MM.1S (cell line): Measurements from ENCODE around the gene HOXC10.

Experiments used
- DNase-seq: peaks from one replicate; pipeline ENCODE4 v3.0.0-alpha.2; 2015
- H2AFZ ChIP-seq: fragments of 300-600 bp; sonication (generic); 2 replicates; pipeline ENCODE4 v1.6.0; 2016; ENCODE audit warnings: antibody characterized with exemption, low read length
- H3F3A ChIP-seq: fragments of 300-600 bp; sonication (generic); 2 replicates; pipeline ENCODE4 v1.6.1; 2016; ENCODE audit warnings: mild to moderate bottlenecking, antibody characterized with exemption, low read length, moderate library complexity, mixed read lengths; ENCODE audit not compliant: insufficient read depth
- H3K27ac ChIP-seq: fragments of 300-600 bp; sonication (generic); 2 replicates; pipeline ENCODE4 v1.5.1; 2016; ENCODE audit warnings: mild to moderate bottlenecking, low read length
- H3K27me3 ChIP-seq: fragments of 300-600 bp; sonication (generic); replicated peaks from 2 replicates; pipeline ENCODE4 v1.6.0; 2016; ENCODE audit warnings: low read length; ENCODE audit not compliant: insufficient read depth
- H3K36me3 ChIP-seq: fragments of 300-600 bp; sonication (generic); replicated peaks from 2 replicates; pipeline ENCODE4 v1.6.1; 2016; ENCODE audit warnings: mild to moderate bottlenecking, low read length, mixed read lengths; ENCODE audit not compliant: insufficient read depth
- H3K4me1 ChIP-seq: fragments of 300-600 bp; sonication (generic); 2 replicates; pipeline ENCODE4 v1.6.1; 2016; ENCODE audit warnings: low read length, mixed read lengths
- H3K4me2 ChIP-seq: fragments of 300-600 bp; sonication (generic); 2 replicates; pipeline ENCODE4 v1.6.0; 2016; ENCODE audit warnings: low read depth, low read length
- H3K4me3 ChIP-seq: fragments of 300-600 bp; sonication (generic); 2 replicates; pipeline ENCODE4 v1.5.1; 2016; ENCODE audit warnings: low read length, mixed read lengths
- H3K79me2 ChIP-seq: fragments of 300-600 bp; sonication (generic); 2 replicates; pipeline ENCODE4 v1.6.1; 2016; ENCODE audit warnings: mixed run types, low read length, mixed read lengths
- H3K9ac ChIP-seq: fragments of 300-600 bp; sonication (generic); 2 replicates; pipeline ENCODE4 v1.6.1; 2016; ENCODE audit warnings: low read length, mixed read lengths
- H3K9me2 ChIP-seq: fragments of 300-600 bp; sonication (generic); replicated peaks from 2 replicates; pipeline ENCODE4 v1.6.1; 2016; ENCODE audit warnings: mild to moderate bottlenecking, low read length, mixed read lengths; ENCODE audit not compliant: insufficient read depth
- H3K9me3 ChIP-seq: fragments of 300-600 bp; sonication (generic); replicated peaks from 2 replicates; pipeline ENCODE4 v1.6.1; 2016; ENCODE audit warnings: mild to moderate bottlenecking, low read length, mixed read lengths; ENCODE audit not compliant: insufficient read depth
- H4K20me1 ChIP-seq: fragments of 300-600 bp; sonication (generic); 2 replicates; pipeline ENCODE4 v1.6.1; 2016; ENCODE audit warnings: mild to moderate bottlenecking, low read length, moderate library complexity, mixed read lengths; ENCODE audit not compliant: insufficient read depth
- EZH2 ChIP-seq: fragments of 300-600 bp; sonication (generic); optimal IDR thresholded peaks from 2 replicates; pipeline ENCODE3; 2017; ENCODE audit warnings: low read depth, mild to moderate bottlenecking, antibody characterized with exemption, low read length, mixed read lengths
- EZH2phosphoT487 ChIP-seq: fragments of 300-600 bp; sonication (generic); IDR thresholded peaks from 2 replicates; pipeline ENCODE4 v1.6.1; 2018; ENCODE audit warnings: antibody characterized with exemption, low read length
- TF ChIP-seq, protein P1 (sequence below): fragments of 300-600 bp; sonication (generic); IDR thresholded peaks from 2 replicates; pipeline ENCODE4 v1.5.1; 2016; ENCODE audit warnings: antibody characterized with exemption, low read length, mixed read lengths

Gene HOXC10

DNA sequence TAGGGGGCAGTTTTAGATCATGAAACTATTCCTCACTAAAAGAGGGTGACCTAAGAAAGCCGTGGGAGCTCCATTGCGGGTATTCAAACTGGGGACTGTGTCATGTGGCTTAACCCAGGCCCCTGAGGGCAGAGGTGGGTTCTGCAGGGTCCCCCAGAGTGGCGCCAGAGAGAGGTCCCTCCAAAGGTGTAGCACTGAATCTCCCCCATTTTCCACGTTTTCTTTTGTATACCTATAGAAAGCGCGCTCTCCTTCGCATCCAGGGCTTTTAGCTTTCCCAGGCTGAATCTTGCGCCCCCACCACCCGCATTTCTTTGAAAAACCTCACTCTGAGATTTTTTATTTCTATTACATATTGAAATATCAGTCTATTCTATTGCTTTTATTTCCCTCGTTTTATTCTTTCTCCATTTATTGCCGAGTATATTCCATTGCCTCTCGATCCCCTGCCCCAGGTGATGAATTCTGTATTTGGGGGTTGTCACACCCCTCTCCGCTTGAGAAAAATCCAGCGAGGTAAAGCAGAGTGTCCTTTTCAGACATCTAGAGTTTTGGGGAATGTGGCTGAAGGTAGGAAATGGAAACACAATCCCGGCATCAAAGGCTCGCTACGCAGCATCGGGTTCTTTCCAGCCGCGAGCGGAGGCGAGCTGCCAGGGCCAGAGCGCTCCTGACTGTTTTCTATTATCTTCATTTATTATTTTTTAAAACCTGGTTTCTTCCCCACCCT, 47.2 kb upstream of the HOXC10 start:
- no peak for DNase-seq
- no peak overlapping the region for H3K9ac ChIP-seq
- H3K4me3 ChIP-seq, result no peak overlapping the region

DNA sequence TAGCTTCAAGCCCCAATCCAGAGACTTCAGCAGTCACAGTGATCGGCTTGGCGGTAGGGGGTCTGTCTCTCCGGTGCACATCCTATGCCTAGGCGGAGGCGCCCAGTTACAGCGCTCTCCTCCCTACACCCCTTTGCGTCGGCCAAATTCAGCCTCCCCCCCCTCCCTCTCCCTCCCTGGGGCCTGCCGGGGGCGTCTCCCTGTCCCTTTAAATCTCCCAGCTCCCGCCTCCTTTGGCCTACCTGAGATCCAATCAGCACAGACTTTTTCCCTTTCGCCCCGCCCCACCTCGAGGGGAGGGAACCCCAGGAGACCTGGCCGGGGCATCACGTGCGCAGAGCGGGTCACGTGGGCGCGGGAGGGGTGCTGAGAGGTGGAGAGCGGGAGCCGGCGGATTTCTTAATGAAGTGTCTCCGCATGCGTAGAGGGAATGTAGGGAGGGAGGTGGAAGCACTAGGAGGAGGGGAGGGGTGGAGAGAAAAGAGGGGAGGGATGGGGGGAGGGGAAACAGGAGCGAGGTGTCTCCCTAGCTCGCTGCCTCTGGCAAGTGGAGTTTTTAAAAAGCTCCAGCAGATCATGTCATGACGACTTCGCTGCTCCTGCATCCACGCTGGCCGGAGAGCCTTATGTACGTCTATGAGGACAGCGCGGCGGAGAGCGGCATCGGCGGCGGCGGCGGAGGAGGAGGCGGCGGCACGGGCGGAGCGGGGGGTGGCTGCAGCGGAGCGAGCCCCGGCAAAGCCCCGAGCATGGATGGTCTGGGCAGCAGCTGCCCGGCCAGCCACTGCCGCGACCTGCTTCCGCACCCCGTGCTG, 46.4 kb upstream of the HOXC10 start, which contains the start of gene HOXC13:
TSS of gene HOXC13 (plus strand) at position 506 of the 815 bp plus-strand sequence. CDS start at position 582, 76 bp downstream.
- DNase-seq, result peak; percentile 38
- H3K36me3 ChIP-seq, result no peaks in the 10 kb centered on the region
- no peaks in the 10 kb centered on the region for H3K9me3 ChIP-seq
- no peak within 1 kb of the TSS for H3K4me3 ChIP-seq
- H3K9ac ChIP-seq, result no peak within 1 kb of the TSS
- no peaks in the 10 kb centered on the region for H3F3A ChIP-seq
- TF ChIP-seq EZH2phosphoT487 (no peak), EZH2 (no peak)
- TF ChIP-seq, protein P1, sequence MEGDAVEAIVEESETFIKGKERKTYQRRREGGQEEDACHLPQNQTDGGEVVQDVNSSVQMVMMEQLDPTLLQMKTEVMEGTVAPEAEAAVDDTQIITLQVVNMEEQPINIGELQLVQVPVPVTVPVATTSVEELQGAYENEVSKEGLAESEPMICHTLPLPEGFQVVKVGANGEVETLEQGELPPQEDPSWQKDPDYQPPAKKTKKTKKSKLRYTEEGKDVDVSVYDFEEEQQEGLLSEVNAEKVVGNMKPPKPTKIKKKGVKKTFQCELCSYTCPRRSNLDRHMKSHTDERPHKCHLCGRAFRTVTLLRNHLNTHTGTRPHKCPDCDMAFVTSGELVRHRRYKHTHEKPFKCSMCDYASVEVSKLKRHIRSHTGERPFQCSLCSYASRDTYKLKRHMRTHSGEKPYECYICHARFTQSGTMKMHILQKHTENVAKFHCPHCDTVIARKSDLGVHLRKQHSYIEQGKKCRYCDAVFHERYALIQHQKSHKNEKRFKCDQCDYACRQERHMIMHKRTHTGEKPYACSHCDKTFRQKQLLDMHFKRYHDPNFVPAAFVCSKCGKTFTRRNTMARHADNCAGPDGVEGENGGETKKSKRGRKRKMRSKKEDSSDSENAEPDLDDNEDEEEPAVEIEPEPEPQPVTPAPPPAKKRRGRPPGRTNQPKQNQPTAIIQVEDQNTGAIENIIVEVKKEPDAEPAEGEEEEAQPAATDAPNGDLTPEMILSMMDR, result no peak
- no peaks in the 10 kb centered on the region for H3K4me1 ChIP-seq
- H3K27me3 ChIP-seq, result peaks cover 94% of the 10 kb centered on the region
- no peaks in the 10 kb centered on the region for H3K9me2 ChIP-seq
- H3K27ac ChIP-seq, result no peak within 1 kb of the TSS
- no peak within 1 kb of the TSS for H3K4me2 ChIP-seq
- H2AFZ ChIP-seq, result no peak within 1 kb of the TSS
- H3K79me2 ChIP-seq, result no peaks in the 10 kb centered on the region
- no peaks in the 10 kb centered on the region for H4K20me1 ChIP-seq

More for the DNA sequence above, 47.2 kb upstream of the HOXC10 start:
- TF ChIP-seq EZH2phosphoT487, result no peak
- TF ChIP-seq EZH2, result no peak
- TF ChIP-seq, protein P1, result no peak
- H3K27me3 ChIP-seq, result peaks cover 94% of the 10 kb centered on the region
- H3K4me2 ChIP-seq, result no peak overlapping the region
- H3K9me2 ChIP-seq, result no peaks in the 10 kb centered on the region
- no peaks in the 10 kb centered on the region for H3K4me1 ChIP-seq
- H3K27ac ChIP-seq, result no peak overlapping the region
- H3K79me2 ChIP-seq, result no peaks in the 10 kb centered on the region
- H3K36me3 ChIP-seq, result no peaks in the 10 kb centered on the region
- H3F3A ChIP-seq, result no peaks in the 10 kb centered on the region
- no peaks in the 10 kb centered on the region for H3K9me3 ChIP-seq
- H2AFZ ChIP-seq, result no peak overlapping the region
- no peaks in the 10 kb centered on the region for H4K20me1 ChIP-seq

DNA sequence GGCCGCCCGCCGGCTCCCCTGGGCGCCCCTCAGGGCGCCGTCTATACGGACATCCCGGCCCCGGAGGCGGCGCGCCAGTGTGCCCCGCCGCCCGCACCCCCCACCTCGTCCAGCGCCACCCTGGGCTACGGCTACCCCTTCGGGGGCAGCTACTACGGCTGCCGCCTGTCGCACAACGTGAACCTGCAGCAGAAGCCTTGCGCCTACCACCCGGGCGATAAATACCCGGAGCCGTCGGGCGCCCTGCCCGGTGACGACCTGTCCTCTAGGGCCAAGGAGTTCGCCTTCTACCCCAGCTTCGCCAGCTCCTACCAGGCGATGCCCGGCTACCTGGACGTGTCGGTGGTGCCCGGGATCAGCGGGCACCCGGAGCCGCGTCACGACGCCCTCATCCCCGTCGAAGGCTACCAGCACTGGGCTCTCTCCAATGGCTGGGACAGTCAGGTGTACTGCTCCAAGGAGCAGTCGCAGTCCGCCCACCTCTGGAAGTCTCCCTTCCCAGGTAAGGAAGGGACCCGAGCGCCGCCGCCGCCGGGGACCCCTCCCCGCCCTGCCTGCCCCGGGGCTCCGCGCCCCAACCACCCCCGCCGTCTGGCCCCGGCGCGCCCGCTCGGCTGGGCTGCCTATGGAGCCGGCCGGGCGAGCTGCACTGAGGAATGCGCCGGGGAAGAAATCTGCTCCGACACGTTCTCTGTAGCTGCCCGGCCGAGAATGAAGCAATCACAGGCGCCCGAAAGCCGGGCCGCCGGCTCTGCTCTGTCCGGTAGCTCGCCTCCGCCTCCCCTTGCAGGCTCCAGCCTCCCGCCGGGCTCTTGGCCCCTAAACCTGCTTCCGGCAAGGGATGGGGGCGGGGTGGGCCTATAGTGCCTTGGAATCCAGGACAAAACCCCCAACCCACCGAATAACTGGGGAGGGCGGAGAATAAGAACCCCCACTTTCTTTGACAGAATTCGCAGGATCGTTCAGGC, 45.5 kb upstream of the HOXC10 start:
- H3K27ac ChIP-seq, result no peak overlapping the region
- DNase-seq, result no peak
- no peak overlapping the region for H2AFZ ChIP-seq

More for the DNA sequence above, 45.5 kb upstream of the HOXC10 start:
- no peaks in the 10 kb centered on the region for H4K20me1 ChIP-seq
- H3K36me3 ChIP-seq, result no peaks in the 10 kb centered on the region
- H3K9me2 ChIP-seq, result no peaks in the 10 kb centered on the region
- no peaks in the 10 kb centered on the region for H3K79me2 ChIP-seq
- H3K9me3 ChIP-seq, result no peaks in the 10 kb centered on the region
- H3K27me3 ChIP-seq, result peaks cover 94% of the 10 kb centered on the region
- H3F3A ChIP-seq, result no peaks in the 10 kb centered on the region
- TF ChIP-seq, protein P1, result no peak
- no peak for TF ChIP-seq EZH2
- no peak for TF ChIP-seq EZH2phosphoT487
- no peaks in the 10 kb centered on the region for H3K4me1 ChIP-seq
- H3K4me3 ChIP-seq, result no peak overlapping the region
- H3K9ac ChIP-seq, result no peak overlapping the region
- no peak overlapping the region for H3K4me2 ChIP-seq
